Stimulated activated memory B cell treated with anti-CD40 and anti-IgM and Interleukin-4, amounts not matched to agents 10 μg/mL and 1 μg/mL and 100 μg/mL, for 72 hours (primary cell): Measurements from ENCODE around the gene TMEFF2.

Source experiments
- ATAC-seq: fragments of 150-1000 bp; cut with Tn5 transposase; 2 replicates; pipeline ENCODE4 v1.10.0; 2021
- H3K27ac Mint-ChIP-seq: one replicate; pipeline ENCODE4 v1.8.0; 2022; ENCODE audit warnings: mild to moderate bottlenecking, mixed read lengths
- H3K27me3 Mint-ChIP-seq: one replicate; pipeline ENCODE4 v1.8.0; 2022; ENCODE audit warnings: mixed read lengths
- H3K36me3 Mint-ChIP-seq: one replicate; pipeline ENCODE4 v1.8.0; 2022; ENCODE audit warnings: mixed read lengths
- H3K4me1 Mint-ChIP-seq: one replicate; pipeline ENCODE4 v1.8.0; 2022; ENCODE audit warnings: mixed read lengths
- H3K4me3 Mint-ChIP-seq: one replicate; pipeline ENCODE4 v1.8.0; 2022; ENCODE audit warnings: mild to moderate bottlenecking, moderate library complexity, mixed read lengths
- H3K9me3 Mint-ChIP-seq: one replicate; pipeline ENCODE4 v1.8.0; 2022; ENCODE audit warnings: mixed read lengths

TMEFF2 gene

DNA sequence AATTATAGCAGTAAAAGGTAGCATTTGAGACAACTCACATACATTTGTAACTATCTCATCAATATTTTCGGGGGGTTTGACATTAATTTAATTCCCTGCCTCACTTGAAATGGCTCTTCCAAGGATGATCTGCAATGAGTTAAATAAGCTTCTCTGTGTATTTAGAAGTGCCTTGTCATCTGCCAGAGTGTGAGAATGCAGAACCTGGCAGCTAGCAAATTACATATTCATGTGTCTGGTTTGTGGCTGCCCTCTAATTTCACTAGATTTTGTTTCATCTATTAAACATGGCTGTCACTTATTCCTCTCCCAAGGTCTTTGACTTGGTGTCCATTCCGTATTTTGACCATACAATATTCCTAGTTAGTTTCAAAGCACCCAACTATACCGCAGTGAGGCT is 189.5 kb downstream of the TMEFF2 start:
- Mint-ChIP-seq H3K27ac (no peak overlapping the region), H3K4me3 (no peak overlapping the region), H3K36me3 (no peaks in the 10 kb centered on the region), H3K9me3 (no peaks in the 10 kb centered on the region), H3K4me1 (no peaks in the 10 kb centered on the region), H3K27me3 (no peaks in the 10 kb centered on the region)
- ATAC-seq, result no peak

DNA sequence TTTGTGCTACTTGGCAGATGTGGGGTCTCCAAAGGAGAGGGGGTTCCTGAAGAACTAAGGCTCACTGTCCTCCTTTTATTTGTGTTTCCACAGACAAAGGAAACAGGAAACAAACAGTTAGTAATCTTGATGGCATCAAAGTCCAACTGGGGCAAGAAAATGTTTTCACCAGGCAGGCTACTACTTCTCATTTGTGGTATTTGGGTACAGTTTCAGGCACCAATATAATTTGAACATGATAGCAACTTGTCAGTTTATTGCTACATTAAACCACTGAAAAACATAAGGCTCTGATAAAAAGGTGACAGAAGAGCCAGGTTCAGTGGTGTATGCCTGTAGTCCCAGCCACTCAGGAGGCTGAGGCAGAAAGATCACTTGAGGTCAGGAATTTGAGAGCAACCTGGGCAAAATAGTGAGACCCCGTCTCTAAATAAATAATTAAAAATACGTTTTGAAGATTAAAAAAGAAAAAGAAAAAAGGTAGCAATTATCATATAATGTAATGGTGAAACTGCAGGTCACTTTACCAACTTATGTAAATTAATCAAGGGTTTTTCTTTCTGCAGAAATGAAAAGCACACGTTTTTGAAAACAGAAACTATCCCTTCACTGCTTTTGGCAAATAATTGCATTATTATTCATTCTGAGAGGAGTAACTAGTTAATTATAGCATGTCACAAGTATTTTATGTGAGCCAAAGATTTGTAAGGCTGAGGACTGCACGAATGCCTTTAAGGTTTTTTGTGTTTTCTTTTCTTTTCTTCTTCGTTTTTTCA is 190.4 kb downstream of the TMEFF2 start:
- Mint-ChIP-seq H3K27ac (no peak overlapping the region), H3K36me3 (no peaks in the 10 kb centered on the region), H3K27me3 (no peaks in the 10 kb centered on the region), H3K4me1 (no peaks in the 10 kb centered on the region), H3K4me3 (no peak overlapping the region), H3K9me3 (no peaks in the 10 kb centered on the region)
- ATAC-seq, result no peak

DNA sequence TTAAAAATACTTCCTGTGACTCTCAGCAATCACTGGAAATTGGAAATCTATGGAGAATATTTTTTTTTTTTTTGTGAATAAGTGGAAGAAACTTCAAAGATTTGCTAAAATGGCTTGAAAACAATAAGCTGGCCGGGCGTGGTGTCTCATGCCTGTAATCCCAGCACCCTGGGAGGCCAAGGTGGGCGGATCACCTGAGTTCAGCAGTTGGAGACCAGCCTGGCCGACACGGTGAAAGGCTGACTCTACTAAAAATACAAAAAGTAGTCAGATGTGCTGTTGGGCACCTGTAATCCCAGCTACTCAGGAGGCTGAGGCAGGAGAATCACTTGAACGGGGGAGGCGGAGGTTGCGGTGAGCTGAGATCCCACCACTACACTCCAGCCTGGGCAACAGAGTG is 192.3 kb downstream of the TMEFF2 start:
- no peak overlapping the region for H3K27ac Mint-ChIP-seq
- ATAC-seq, result no peak
- no peaks in the 10 kb centered on the region for H3K27me3 Mint-ChIP-seq
- H3K36me3 Mint-ChIP-seq, result no peaks in the 10 kb centered on the region
- H3K4me1 Mint-ChIP-seq, result no peaks in the 10 kb centered on the region
- no peak overlapping the region for H3K4me3 Mint-ChIP-seq
- no peaks in the 10 kb centered on the region for H3K9me3 Mint-ChIP-seq

DNA sequence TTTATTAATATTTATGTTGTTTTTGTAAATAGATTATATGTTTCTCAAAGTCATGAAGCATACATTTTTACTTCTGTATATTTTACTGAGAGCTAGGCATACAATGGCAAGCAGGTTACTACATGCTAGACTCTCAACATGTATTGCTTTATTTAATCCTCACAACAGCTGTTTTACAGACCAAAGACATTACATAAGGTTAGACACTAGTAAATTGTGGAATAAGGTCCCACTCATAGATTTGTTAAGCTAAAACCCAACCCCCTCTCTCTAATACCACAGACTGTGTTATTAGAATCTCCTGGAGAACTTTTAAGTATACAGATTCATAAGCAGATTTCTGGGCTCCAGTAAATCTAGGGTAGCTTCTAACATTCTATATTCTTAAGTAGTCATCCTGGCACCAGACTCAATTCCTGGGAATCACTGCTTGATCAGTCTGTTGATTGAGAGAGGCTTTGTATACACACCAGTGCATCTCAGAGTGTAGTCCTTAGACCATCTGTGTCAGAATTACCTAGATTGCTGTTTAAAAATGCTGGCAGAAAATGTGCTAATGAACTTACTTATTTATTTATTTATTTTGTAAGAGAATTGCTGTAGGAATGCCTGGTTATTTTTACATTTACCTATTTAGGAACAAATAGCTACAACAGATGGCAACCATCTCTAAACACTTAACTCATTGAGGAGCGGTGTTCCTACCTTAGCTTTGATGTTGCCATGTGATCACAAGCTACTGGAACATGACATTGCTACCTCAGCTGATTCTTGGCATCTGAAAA is 194.3 kb downstream of the TMEFF2 start:
- Mint-ChIP-seq H3K4me1 (no peaks in the 10 kb centered on the region), H3K36me3 (no peaks in the 10 kb centered on the region), H3K27me3 (no peaks in the 10 kb centered on the region), H3K4me3 (no peak overlapping the region), H3K27ac (no peak overlapping the region), H3K9me3 (no peaks in the 10 kb centered on the region)
- ATAC-seq, result no peak

DNA sequence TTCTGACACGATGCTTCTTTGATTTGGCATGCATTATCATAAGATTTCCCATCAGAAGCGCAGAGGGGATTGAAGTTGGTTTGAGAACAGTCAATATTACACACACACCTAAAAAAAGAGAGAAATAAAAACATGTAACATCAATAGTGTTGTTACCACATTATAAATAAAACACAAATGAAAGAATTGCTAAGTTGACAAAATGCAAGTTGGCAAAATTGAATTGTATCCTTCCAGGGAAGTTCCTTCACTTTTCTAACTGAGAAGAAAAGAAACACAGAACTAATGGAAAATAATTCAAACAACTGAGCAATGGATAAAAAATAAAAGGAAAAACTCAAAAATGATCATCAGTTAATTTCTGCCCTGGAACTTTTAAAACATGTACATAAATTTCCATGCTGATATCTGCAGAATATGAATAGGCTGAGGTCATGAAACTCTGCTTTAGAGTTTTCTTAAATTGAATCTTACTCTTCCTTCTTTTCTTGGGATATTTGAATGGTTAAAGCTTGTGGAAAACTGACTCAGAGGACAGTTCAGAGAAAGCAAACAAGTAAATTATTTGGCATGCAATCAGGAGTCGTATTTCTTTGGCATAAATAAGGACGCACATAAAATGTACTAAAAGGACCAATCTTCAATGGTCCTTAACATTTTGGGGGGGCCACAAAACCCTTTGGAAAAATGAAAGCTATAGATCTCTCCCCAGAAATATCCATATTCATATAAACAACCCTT is 195.5 kb downstream of the TMEFF2 start:
- Mint-ChIP-seq H3K4me3 (no peak overlapping the region), H3K27me3 (no peaks in the 10 kb centered on the region), H3K4me1 (no peaks in the 10 kb centered on the region), H3K36me3 (no peaks in the 10 kb centered on the region), H3K9me3 (no peaks in the 10 kb centered on the region), H3K27ac (no peak overlapping the region)
- ATAC-seq, result no peak

DNA sequence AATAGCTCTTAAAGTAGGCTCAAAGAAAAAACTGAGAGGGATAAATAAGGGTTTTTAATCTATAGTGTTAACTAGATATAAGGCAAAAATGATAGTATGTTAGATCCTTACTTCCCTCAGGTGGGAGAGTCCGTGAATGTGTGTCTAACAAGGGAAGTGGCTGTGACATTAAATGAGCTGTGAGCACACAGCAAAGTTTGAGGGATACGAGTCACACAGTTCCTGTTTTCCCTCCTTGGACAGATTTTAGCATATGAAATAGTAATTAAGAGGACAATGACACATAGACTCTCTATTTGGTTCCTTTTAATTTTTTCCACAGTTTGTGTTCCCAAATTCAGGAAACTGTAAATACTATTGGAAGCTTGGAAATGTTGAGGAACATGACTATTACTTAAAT is 199.4 kb downstream of the TMEFF2 start:
- Mint-ChIP-seq H3K4me1 (no peaks in the 10 kb centered on the region), H3K27me3 (no peaks in the 10 kb centered on the region), H3K4me3 (no peak overlapping the region), H3K27ac (no peak overlapping the region), H3K36me3 (no peaks in the 10 kb centered on the region), H3K9me3 (no peaks in the 10 kb centered on the region)
- no peak for ATAC-seq

DNA sequence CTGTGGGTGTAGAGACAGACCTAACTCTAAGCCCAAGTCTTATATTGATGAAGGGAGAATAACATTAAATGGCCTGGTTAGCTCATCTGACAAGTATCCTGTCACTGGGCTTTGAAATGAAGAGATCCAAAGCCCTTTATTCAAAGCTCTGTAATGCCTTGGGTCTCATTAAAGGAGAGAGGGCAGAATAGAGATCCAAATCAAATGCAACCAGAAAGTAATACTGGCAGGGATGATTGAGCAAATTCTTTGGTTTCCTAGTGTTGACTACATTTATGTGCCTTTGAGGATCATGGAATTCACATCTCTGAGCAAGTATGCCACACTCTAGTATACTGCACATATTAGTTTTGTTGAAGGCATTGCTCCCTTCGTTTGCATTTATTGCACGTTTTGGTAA is 200.0 kb downstream of the TMEFF2 start:
- H3K27me3 Mint-ChIP-seq, result no peaks in the 10 kb centered on the region
- no peaks in the 10 kb centered on the region for H3K9me3 Mint-ChIP-seq
- ATAC-seq, result no peak
- H3K4me1 Mint-ChIP-seq, result no peaks in the 10 kb centered on the region
- no peaks in the 10 kb centered on the region for H3K36me3 Mint-ChIP-seq
- no peak overlapping the region for H3K27ac Mint-ChIP-seq
- no peak overlapping the region for H3K4me3 Mint-ChIP-seq

DNA sequence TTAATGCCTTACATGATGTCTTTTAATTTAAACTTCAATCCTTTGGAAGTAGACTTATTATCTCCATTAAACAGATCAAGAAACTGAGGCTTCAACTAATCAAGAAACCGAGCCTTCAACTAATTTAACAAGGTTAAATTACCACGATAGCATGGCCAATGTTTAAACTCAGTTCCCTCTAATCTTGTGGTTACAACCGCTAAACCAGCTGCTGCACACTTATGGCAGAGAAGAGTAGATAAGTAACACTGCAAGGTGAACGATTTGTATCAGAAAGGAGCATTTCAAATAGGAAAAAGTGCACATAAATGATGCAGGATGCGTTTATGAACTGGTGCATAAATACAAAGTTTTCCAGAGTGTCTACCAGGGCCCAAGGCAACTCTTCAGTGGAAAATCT is 203.3 kb downstream of the TMEFF2 start:
- no peak for ATAC-seq

DNA sequence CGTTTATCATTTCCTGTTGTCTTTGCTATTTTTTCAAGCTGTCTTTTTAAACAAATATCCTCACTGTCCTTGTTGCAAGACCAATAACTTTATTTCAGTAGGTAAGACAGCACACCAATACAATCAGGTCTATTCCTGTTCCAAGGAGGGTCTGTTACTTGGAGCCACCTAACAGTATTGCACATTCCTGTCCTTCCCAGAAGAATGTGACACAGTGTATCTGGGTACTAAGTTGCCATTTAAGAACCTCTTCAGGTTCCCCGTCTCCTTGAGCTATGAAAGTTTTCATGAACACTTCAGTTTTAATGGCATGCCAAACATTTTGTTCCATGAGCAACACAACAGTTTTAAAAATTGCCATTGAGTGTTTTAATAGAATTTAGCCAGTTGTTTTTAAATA is 209.0 kb downstream of the TMEFF2 start:
- Mint-ChIP-seq H3K9me3 (no peaks in the 10 kb centered on the region), H3K4me1 (no peaks in the 10 kb centered on the region), H3K4me3 (no peak overlapping the region), H3K36me3 (no peaks in the 10 kb centered on the region), H3K27me3 (no peaks in the 10 kb centered on the region), H3K27ac (no peak overlapping the region)
- no peak for ATAC-seq

More for the DNA sequence above, 203.3 kb downstream of the TMEFF2 start:
- no peak overlapping the region for H3K4me3 Mint-ChIP-seq
- no peak overlapping the region for H3K27ac Mint-ChIP-seq
- H3K9me3 Mint-ChIP-seq, result no peaks in the 10 kb centered on the region
- H3K36me3 Mint-ChIP-seq, result no peaks in the 10 kb centered on the region
- H3K4me1 Mint-ChIP-seq, result no peaks in the 10 kb centered on the region
- H3K27me3 Mint-ChIP-seq, result no peaks in the 10 kb centered on the region

DNA sequence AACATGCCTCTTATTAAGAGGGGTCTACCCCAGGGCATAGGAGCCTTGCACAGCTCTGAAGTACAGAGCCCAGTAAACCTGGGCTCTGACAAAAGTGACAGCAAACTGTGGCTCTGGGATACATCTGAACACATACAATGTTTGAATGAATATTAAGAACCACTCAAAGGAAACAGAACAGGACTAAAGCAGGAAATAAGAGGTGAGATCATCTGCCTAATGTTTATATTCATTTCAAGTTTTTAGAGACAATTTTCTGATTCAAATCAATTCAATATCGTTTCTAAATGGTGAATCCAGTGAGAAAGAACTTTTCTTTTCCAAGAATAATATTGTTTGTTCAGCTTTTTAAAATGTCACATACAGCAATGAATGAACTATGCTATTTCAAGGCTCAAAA is 211.1 kb downstream of the TMEFF2 start:
- H3K27me3 Mint-ChIP-seq, result no peaks in the 10 kb centered on the region

DNA sequence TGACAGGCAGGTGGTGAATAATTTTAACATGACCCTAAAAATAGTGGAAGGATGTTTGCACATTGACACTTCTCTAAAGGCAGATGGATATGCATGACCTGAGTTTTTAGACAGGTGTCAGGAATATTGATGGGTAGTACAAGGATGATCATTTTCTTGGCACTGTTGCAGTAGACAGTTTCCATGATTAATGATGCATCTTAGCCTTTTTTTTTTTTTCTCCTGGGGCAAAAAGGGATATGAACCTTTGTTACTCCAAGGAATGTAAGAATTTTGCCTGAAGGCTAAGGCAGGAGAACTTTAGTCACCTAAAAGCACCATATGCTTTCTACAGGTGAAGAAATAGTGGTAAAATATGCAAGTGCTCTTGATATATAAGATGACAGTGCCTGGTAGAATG is 211.5 kb downstream of the TMEFF2 start:
- no peaks in the 10 kb centered on the region for H3K36me3 Mint-ChIP-seq
- H3K9me3 Mint-ChIP-seq, result no peaks in the 10 kb centered on the region
- no peaks in the 10 kb centered on the region for H3K4me1 Mint-ChIP-seq
- no peak for ATAC-seq
- H3K27me3 Mint-ChIP-seq, result no peaks in the 10 kb centered on the region
- no peak overlapping the region for H3K27ac Mint-ChIP-seq
- H3K4me3 Mint-ChIP-seq, result no peak overlapping the region

More for the DNA sequence above, 211.1 kb downstream of the TMEFF2 start:
- Mint-ChIP-seq H3K36me3 (no peaks in the 10 kb centered on the region), H3K9me3 (no peaks in the 10 kb centered on the region), H3K4me1 (no peaks in the 10 kb centered on the region), H3K27ac (no peak overlapping the region), H3K4me3 (no peak overlapping the region)
- no peak for ATAC-seq

DNA sequence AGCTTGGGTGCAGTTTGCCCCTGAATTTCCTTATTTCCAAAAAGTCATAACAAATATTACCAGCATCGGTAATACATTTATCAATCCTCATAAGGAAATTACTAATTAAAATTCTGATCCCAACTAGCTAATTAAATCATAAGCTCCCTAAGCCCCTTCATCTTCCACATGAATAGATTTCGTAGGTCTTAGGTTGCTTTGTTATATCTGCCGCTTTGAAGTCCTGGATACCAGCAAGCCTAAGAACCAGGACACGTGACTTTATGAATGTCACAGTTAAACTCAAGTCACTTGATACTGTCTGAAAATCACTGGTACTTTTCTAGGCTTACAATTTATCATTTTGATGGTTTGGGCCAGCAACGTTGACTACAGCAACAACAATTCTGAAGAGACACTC is 213.0 kb downstream of the TMEFF2 start:
- no peak for ATAC-seq
- Mint-ChIP-seq H3K36me3 (no peaks in the 10 kb centered on the region), H3K9me3 (no peaks in the 10 kb centered on the region), H3K27me3 (no peaks in the 10 kb centered on the region), H3K4me1 (no peaks in the 10 kb centered on the region), H3K4me3 (no peak overlapping the region), H3K27ac (no peak overlapping the region)

DNA sequence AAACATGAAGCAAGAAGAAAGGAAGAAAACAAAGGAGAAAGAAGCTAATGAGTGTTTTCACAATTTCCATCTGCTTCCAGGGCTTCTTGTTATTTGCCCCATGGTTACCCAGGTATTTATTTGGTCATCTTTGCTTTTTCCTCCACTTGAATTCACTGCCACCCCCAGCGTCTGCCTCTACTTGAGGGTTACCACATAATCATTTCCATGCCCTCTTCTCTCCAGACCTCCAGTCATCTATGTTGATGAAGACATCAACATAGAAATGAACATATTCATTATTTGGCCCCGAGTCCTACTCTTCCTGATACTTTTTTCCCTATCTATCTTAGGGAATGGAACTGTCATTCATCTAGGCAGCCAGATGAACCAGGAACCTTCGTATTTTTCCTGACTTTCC is 214.2 kb downstream of the TMEFF2 start:
- Mint-ChIP-seq H3K27ac (no peak overlapping the region), H3K27me3 (no peaks in the 10 kb centered on the region), H3K4me1 (no peaks in the 10 kb centered on the region), H3K9me3 (no peaks in the 10 kb centered on the region), H3K36me3 (no peaks in the 10 kb centered on the region), H3K4me3 (no peak overlapping the region)
- no peak for ATAC-seq

DNA sequence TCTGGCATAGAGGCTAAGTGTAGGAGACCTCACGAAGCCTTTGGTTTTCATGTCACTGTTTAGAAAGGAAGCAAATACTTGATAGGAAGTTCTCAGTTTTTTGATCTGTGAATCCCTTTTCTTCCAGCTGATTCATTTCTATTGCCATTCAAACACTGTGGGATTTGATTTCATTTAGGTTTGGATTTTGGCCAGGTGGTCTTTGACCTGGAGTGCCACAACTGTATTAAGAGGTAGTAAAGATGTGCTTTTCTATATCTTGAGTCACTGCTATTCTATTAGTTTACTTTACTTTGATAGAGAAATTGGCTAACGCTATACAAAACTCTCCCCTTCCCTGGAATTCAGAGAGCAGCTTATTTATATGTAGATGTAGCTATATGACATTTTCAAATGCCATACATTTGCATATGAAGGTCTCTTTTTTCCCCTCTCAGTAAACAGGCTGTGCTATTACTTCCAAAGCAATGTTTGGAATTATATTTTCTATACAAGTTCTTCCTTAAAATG is 215.5 kb downstream of the TMEFF2 start:
- H3K27me3 Mint-ChIP-seq, result no peaks in the 10 kb centered on the region
- H3K4me1 Mint-ChIP-seq, result no peaks in the 10 kb centered on the region
- H3K27ac Mint-ChIP-seq, result no peak overlapping the region
- ATAC-seq, result no peak
- no peaks in the 10 kb centered on the region for H3K9me3 Mint-ChIP-seq
- no peaks in the 10 kb centered on the region for H3K36me3 Mint-ChIP-seq
- no peak overlapping the region for H3K4me3 Mint-ChIP-seq

DNA sequence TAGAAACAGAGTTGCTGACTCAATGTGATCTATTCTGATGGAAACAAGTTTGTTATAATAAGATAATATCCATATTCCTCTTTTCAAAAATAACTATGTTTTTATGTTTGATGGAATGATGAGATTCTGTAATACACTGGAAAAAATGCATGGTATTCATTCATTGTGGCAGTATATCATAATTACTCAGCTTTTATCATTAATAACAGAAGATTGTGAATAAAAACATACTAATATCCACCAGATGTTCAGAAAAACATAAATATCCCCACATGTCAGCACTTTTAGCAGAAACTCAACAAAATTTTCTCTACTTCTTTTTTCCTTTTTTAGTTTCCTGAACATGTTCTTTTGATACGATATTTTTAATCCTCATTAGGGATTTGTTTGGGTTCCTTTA is 217.0 kb downstream of the TMEFF2 start:
- Mint-ChIP-seq H3K27ac (no peak overlapping the region), H3K4me3 (no peak overlapping the region), H3K9me3 (no peaks in the 10 kb centered on the region), H3K36me3 (no peaks in the 10 kb centered on the region), H3K4me1 (no peaks in the 10 kb centered on the region), H3K27me3 (no peaks in the 10 kb centered on the region)
- no peak for ATAC-seq
